ENCODE results near the gene RGS6. TPM values are rescaled to one million over a fixed set of nuclear protein-coding genes. Genes with fewer than 3 reads are reported as not detected.

RGS6 gene
- total RNA-seq, 6 donors from 2014 or later, result 0.83 to 12.9 (median 2.2) TPM; not detected in 1

DNA sequence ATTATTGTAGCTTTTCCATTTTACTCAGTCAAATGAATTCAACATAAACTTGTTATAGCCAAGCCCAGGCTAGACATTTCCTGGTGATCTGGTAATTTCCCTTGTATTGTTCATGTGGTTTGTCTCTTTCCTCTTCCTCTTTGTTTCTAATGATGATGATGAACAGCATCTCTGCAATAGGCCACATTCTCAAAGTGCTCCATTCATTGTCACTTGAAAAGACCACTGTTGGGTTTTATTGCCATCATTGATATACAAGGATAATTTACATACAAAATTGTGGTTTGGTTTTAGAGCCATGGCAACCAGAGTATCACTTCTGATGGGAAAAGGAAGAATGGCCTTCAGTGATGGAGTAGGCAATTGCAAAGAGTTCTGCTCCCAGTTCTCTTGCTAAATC lies 379.3 kb downstream of the RGS6 start:
- DNase-seq (no peak), ATAC-seq (ENCODE audit: low FRiP score in 2 of 2) (no peak)
- H3K4me1 ChIP-seq, result no peaks in the 10 kb centered on the region
- no peaks in the 10 kb centered on the region for H3K9me3 ChIP-seq
- H3K36me3 ChIP-seq, result no peaks in the 10 kb centered on the region
- H3K27me3 ChIP-seq, result no peaks in the 10 kb centered on the region
- no peak overlapping the region for H3K4me3 ChIP-seq
- TF ChIP-seq POLR2AphosphoS5 (IDR thresholded peaks at IDR 0.05), result no peak
- TF ChIP-seq, protein P1, sequence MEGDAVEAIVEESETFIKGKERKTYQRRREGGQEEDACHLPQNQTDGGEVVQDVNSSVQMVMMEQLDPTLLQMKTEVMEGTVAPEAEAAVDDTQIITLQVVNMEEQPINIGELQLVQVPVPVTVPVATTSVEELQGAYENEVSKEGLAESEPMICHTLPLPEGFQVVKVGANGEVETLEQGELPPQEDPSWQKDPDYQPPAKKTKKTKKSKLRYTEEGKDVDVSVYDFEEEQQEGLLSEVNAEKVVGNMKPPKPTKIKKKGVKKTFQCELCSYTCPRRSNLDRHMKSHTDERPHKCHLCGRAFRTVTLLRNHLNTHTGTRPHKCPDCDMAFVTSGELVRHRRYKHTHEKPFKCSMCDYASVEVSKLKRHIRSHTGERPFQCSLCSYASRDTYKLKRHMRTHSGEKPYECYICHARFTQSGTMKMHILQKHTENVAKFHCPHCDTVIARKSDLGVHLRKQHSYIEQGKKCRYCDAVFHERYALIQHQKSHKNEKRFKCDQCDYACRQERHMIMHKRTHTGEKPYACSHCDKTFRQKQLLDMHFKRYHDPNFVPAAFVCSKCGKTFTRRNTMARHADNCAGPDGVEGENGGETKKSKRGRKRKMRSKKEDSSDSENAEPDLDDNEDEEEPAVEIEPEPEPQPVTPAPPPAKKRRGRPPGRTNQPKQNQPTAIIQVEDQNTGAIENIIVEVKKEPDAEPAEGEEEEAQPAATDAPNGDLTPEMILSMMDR (IDR thresholded peaks at IDR 0.05), result no peak
- no peak for TF ChIP-seq POLR2A (IDR thresholded peaks at IDR 0.05)
- TF ChIP-seq EP300 (IDR thresholded peaks at IDR 0.05), result no peak
- no peak overlapping the region for H3K27ac ChIP-seq

DNA sequence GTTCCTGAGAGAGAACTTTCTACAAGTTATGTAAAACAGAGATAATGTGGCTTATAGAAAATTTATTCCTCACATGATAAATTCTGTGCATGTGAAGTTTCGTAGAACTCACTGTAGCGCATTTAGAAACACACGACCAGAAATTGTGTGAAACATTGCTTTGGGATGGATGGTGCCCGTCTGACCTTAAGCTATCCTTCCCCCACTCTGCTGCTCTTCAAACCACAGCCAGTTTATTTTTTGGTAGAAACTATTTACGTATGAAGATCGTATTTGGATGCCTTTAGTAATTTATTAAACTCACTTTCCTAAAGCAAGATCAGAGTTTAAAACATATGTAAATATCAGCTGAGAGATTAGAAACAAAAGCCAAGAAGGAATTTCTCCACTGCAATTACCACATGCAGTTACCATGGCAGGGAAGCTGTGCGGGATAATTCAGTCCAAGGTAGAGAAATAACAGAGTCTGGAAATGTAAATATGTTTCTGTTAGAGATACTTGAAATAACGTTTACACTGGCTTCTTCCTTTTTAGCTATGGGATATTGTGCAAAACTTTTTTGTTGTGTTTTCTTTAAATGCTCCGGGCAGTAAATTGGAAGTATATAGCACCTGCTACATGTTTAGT lies 382.7 kb downstream of the RGS6 start:
- DNase-seq (no peak), ATAC-seq (ENCODE audit: low FRiP score in 2 of 2) (no peak)
- H3K4me3 ChIP-seq, result no peak overlapping the region
- TF ChIP-seq EP300 (IDR thresholded peaks at IDR 0.05) (no peak), POLR2AphosphoS5 (IDR thresholded peaks at IDR 0.05) (no peak), POLR2A (IDR thresholded peaks at IDR 0.05) (no peak)
- TF ChIP-seq, protein P1 (IDR thresholded peaks at IDR 0.05), result no peak
- H3K9me3 ChIP-seq, result no peaks in the 10 kb centered on the region
- no peak overlapping the region for H3K27ac ChIP-seq
- no peaks in the 10 kb centered on the region for H3K27me3 ChIP-seq
- WGBS, 2 donors, result 42 to 48% methylated on average over 9 of the region's 9 CpGs
- no peaks in the 10 kb centered on the region for H3K36me3 ChIP-seq
- H3K4me1 ChIP-seq, result no peaks in the 10 kb centered on the region

DNA sequence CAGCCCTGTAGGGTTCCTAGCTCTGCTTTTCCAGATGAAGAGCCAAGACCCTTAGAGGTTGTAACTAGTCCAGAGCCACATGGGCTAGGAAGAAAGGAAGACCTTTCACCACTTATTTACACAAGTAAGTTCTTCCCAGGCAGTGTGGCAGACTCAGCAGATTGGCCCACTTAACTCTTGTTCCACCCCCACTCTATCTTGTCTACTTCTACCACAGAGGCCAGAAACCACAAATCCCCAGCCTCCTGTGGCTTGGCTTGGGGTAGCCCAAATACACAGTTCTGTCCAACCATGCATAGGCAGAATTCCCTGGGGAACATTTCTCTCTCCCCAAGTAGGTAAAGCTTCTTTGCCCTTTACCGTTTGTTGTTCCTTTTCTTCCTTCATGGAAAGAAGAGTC lies 383.5 kb downstream of the RGS6 start:
- 89 to 91% methylated on average over 1 of the region's 1 CpG for WGBS, 2 donors
- Histone ChIP-seq H3K36me3 (no peaks in the 10 kb centered on the region), H3K4me3 (no peak overlapping the region), H3K9me3 (no peaks in the 10 kb centered on the region), H3K4me1 (no peaks in the 10 kb centered on the region), H3K27me3 (no peaks in the 10 kb centered on the region), H3K27ac (no peak overlapping the region)
- DNase-seq (no peak), ATAC-seq (ENCODE audit: low FRiP score in 2 of 2) (no peak)
- TF ChIP-seq POLR2AphosphoS5 (IDR thresholded peaks at IDR 0.05) (no peak), POLR2A (IDR thresholded peaks at IDR 0.05) (no peak), EP300 (IDR thresholded peaks at IDR 0.05) (no peak)
- TF ChIP-seq, protein P1 (IDR thresholded peaks at IDR 0.05), result no peak

DNA sequence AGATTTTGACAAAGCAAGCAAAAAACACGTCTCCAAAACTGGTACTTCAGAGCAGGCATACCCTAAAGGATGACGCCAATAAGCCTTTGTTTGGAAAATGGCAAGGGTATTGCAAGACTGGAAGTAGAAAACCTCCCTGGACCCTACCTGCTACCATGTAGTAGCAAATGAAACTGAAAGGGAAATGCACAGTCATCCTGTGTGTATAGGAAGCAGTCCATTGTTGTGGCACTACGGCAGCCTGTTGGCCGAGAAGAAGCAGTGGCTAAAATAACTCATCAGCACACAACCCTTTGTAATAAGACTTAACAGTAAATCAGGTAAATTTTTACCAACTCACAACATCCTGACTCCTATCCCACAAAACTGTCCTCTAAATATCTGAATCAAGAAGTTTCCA lies 386.4 kb downstream of the RGS6 start:
- 63 to 66% methylated on average over 4 of the region's 4 CpGs for WGBS, 2 donors
- DNase-seq, result no peak
- TF ChIP-seq POLR2AphosphoS5 (IDR thresholded peaks at IDR 0.05), result no peak
- TF ChIP-seq, protein P1 (IDR thresholded peaks at IDR 0.05), result no peak
- TF ChIP-seq EP300 (IDR thresholded peaks at IDR 0.05), result no peak
- no peak for TF ChIP-seq POLR2A (IDR thresholded peaks at IDR 0.05)
- Histone ChIP-seq H3K9me3 (no peaks in the 10 kb centered on the region), H3K4me3 (no peak overlapping the region), H3K27me3 (no peaks in the 10 kb centered on the region), H3K36me3 (no peaks in the 10 kb centered on the region), H3K27ac (no peak overlapping the region), H3K4me1 (no peaks in the 10 kb centered on the region)
- no peak for ATAC-seq (ENCODE audit: low FRiP score in 2 of 2)

DNA sequence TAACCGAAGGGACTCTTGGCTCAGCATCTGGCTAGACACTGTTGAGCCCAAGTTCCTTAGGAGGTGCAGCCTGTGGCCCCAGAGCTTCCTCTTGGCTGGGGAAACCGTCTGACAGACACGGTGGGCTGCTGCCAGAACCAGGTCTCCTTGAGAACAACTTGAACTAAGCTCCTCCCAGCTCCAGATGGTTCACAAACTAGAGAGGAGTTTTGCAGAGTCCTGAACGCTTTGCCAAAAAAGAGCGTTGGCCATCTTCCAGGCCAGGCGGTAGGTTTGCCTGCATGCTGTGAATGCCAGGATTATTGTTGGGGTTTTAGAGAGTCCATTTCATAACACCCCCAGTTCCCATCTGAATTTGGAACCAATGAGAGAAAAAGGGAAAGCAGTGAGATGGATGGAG lies 399.8 kb downstream of the RGS6 start:
- no peaks in the 10 kb centered on the region for H3K27me3 ChIP-seq
- no peak overlapping the region for H3K27ac ChIP-seq
- H3K4me1 ChIP-seq, result no peaks in the 10 kb centered on the region
- no peaks in the 10 kb centered on the region for H3K9me3 ChIP-seq
- no peaks in the 10 kb centered on the region for H3K36me3 ChIP-seq
- no peak for TF ChIP-seq POLR2AphosphoS5 (IDR thresholded peaks at IDR 0.05)
- no peak for TF ChIP-seq EP300 (IDR thresholded peaks at IDR 0.05)
- TF ChIP-seq, protein P1 (IDR thresholded peaks at IDR 0.05), result no peak
- no peak for TF ChIP-seq POLR2A (IDR thresholded peaks at IDR 0.05)
- no peak for DNase-seq
- H3K4me3 ChIP-seq, result no peak overlapping the region
- ATAC-seq (ENCODE audit: low FRiP score in 2 of 2), result no peak
- WGBS, 2 donors, result 4 to 8% methylated on average over 4 to 6 of the region's 6 CpGs
